GM19099 (cell line): ENCODE data around the gene POLR3GL.
A peak's percentile ranks its signal among the peaks of the same experiment; 100 is the strongest.

Source experiments
- POLR2A ChIP-seq: IDR thresholded peaks from 3 replicates; pipeline ENCODE4 v1.6.1; 2011; ENCODE audit warnings: low read depth; ENCODE audit not compliant: insufficient read length; ENCODE audit errors: extremely low read depth

POLR3GL gene

DNA sequence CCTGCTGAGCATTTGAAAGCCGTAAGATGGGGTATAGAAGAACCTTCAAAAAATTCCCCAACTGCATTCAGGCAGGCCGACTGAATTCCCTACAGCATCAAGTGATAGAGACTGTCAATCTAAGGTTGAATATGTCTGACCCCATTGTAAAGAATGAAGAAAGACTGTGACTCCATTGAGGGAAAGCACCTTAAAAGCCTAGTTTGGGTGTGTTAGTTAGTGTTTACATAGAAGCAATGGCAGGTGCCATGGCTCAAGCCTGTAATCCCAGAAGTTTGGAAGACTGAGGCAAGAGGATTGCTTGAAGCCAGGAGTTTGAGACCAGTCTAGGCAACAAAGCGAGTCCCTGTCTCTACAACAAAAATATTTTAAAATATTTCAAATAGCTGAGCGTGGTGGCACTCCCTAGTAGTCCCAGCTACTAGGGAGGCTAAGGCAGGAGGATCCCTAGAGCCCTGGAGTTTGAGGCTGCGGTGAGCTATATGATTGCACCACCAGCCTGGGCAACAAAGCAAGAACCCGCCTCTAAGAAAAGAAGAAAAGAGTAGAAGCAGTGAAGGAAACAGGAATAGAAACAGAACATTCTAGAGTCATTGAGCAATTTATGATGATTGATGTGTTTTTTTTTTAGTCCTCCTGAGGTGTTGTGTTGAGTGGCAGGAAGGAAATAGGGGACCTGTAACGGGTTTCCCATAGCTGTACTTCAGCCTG lies 15.4 kb downstream of the POLR3GL start:
- TF ChIP-seq POLR2A: no peak

- TF ChIP-seq POLR2A: no peak
Observed at GRCh38 chr1:145980457-145980994, 16.0 kb downstream of the POLR3GL start.

- TF ChIP-seq POLR2A: no peak
Observed at GRCh38 chr1:145982010-145982723, 17.7 kb downstream of the POLR3GL start.

DNA sequence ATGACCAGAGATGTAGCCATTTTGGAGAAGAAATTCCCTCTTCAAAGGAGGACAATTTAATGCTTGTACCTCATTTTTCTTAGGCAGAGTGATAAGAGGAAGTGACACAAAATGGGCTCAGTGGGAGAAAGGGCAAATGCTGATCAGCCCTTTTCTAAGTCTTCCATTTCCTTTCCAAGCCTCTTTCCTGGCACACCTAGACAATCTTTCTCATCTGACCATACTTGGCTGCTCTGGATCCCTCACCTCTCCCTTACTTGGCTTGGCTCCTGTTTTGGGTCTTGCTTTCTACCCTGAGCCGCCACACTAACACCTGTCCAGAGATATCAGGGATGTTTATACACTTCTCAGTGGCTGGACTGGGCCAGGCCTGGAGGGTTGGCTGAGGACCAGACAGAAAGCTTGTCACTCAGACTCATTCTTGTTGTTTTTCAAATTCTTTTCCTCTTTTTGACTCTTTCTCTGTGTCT lies 18.8 kb downstream of the POLR3GL start:
- TF ChIP-seq POLR2A: no peak

GRCh38 chr1:145983960-145984830 lies 19.7 kb downstream of the POLR3GL start:
- TF ChIP-seq POLR2A: no peak

DNA sequence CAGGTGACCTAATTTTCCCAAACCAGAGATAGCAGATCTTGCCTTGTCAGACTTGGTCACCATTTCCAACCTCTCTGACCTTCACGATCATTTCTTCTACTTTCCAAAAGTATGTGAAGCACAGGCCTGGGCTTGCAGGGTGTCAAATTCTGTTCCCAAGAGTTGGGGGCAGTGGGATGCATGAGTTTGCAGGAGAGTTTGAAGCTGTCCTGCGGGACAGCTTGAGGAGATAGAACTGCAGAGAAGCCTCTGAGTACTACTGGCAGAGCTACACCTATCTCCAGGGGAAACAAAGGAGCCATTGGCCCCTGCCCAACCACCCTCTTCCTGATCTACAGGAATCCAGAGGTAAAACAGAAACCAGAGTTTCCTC lies 20.6 kb downstream of the POLR3GL start:
- no peak for TF ChIP-seq POLR2A

- no peak for TF ChIP-seq POLR2A
Observed at GRCh38 chr1:145985502-145986439, 21.3 kb downstream of the POLR3GL start.

DNA sequence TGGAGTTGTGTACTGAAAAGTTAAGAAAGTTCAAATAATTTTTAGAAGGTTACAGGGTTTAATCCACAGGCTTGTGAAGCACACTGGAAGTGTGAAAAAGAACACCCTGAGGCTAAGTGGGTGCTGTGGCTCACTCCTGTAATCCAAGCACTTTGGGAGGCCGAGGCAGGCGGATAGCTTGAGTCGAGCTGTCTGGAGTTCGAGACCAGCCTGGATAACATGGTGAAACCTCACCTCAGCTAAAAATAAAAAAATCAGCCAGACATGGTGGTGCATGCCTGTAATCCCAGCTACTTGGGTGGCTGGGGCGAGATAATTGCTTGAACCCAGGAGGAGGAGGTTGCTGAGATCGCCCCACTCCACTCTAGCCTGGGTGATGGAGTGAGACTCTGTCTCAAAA lies 22.1 kb downstream of the POLR3GL start:
- no peak for TF ChIP-seq POLR2A

DNA sequence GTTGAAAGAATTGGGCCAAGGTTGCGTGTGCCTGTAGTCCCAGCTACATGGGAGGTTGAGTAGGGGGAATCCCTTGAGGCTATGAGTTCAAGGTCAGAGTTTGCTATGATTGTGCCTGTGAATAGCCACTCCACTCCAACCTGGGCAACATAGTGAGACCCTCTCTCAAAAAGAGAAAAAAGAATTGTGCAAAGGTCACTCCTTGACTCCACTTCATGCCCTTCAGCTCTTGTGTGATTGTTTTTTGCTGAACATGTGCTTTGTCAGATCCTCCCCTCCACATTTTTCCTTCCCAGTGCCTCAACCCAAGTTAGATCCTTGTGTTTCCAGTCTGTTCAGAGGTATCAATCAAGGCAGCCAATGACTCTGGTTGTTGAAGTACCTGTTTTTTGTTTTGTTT lies 23.4 kb downstream of the POLR3GL start:
- no peak for TF ChIP-seq POLR2A

DNA sequence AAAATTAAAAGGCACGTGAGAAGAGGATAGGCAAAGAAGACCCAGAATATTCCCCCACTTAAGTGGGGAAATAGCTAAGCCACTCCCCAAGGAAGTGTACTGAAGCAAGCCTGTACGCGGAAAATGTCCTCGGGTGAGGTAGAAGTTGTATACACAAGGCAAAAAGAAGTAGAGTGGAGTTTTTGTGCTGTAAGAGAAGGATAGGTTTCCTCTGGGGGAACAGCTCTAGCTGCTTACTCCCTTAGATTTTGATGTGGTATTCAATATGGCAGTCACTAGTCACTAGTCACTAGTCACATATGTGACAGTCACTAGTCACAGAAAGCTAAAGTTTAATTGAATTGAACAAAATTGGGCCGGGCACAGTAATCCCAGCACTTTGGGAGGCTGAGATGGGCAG lies 24.3 kb downstream of the POLR3GL start:
- no peak for TF ChIP-seq POLR2A

DNA sequence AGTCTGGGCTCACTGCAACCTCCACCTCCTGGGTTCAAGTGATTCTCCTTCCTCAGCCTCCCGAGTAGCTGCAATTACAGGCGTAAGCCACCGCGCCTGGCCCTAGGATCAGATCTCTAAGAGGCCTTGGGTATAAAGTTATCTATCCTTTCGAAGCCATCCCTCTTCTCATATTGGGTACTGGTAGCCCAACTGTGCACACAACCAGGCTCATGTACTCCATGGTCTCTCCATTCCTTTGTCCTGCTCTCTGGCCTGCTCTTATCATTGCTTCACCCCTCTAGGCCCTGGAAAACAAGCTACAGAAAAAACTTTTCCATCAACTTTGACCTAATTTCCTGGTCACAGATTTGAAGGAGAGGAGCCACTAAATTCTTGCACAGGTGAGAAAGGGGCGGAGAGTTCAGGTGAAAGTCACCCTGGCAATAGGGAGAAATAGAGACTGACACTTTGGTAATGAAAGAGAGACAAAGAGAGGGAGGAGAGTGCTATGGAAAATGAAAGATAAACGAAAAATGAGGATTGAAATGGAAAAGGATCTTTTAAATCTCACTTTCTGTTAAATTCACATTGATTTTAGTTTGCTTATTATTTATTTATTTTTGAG lies 25.9 kb downstream of the POLR3GL start:
- no peak for TF ChIP-seq POLR2A

DNA sequence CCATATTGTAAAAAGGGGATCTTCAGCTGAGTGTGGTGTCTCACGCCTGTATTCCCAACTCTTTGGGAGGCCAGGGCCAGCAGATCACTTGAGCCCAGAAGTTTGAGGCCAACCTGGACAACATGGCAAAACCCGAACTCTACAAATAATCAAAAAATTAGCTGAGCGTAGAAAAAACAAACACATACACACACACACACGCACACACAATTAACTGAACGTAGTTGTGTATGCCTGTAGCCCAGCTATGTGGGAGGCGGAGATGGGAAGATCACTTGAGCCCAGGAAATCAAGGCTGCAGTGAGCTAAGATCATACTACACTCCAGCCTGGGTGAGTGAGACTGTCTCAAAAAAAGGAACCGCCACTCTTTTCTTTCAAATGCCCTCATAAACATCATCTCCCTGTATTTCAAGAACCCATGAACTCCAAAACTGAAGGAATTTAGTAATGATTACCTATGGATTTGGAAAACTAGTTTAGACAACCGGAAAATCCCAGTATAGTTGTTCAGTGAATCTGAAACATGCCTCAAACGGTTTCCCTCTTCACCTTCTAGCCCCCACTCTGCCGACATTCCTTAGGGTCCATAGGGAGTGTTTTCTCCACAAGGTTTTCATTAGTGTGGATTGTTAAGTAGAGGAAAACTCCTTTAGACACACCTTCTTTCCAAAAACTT lies 27.4 kb downstream of the POLR3GL start:
- TF ChIP-seq POLR2A: peak; percentile 62

- peak; percentile 48 for TF ChIP-seq POLR2A
Observed at GRCh38 chr1:145992502-145992936, 28.0 kb downstream of the POLR3GL start.

DNA sequence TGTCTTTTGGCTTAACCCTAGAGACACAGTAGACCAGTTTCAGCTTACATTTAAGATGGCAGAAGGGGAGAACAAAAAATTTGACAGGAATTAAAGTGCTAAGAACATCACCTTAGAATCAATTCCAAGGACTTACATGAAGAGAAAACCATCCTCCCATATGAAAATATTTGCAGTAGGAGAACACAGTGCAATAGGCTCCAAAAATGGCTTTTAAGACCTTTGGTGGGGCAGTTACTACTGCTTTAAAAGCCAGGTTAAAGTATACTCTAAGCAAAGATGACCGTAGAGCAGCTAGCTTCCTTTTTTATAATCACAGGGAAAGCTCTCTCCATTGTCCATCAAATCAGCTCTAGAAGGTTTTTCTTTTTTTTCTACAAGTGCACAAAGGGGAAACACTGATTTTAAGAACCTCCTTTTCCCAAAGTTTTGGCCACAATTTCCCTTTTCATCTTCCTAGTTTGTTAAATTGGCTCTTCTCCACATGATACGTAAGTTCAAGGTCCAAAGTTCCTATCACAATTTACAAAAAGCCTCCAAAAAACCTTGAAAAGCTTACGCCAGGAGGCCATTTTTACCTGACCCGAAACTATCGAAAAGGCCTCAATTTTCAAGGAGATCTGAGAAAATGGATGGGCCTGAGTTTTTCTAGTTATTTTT lies 28.6 kb downstream of the POLR3GL start:
- TF ChIP-seq POLR2A: no peak
